HG03575 (cell line): ENCODE data around the gene GSAP.

Experiments
- ATAC-seq: cut with Tn5 transposase; IDR thresholded peaks from one replicate; pipeline ENCODE4 v1.9.1; 2021; ENCODE audit not compliant: unreplicated experiment, insufficient number of reproducible peaks, low FRiP score; ENCODE audit errors: extremely low read depth

Gene GSAP

DNA sequence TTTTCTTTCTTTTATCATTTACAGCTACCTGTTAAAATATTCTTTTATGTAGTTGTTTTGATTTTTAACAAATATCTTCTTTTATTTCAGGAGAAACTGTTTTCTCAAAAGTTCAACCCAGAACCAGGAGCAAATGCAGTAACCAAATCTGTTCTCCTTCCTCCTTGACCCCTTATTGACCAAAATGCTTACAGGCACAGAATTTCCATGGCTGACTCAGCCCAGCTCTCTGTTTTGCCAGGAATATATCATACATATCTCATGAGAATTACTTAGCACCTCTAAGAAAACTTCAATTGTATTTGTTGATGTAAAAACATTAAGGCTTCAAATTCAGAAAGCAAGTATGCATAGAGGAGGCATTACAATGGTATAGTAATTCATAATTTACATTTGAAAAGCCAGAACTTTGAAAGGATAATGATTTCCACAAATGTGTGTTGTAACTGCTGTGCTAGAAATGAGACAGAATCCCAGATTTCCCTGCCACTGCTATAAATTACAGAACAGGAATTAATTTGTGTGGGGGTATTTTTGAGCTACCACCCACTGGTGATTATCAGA lies 2.2 kb downstream of the GSAP start:
- ATAC-seq, result no peak

DNA sequence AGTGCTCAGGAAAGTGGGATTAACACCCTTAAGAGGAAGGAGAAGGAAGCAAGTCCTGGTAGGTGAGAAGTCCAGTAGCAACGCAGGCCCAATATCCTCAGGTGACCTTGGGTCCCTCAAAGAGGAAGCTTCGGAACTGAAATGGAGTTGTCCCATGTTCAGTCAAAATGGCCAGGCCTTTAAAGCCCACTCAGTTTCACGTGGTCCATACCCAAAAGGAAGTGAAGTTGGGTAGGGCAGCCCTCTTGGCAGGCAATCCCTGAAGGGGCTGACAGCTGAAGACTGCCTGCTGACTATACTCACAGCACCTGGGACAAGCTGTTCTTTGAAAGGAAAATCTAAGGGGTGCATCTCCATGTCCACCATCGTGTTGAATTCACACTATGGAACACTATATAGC lies 3.0 kb downstream of the GSAP start:
- ATAC-seq, result no peak

DNA sequence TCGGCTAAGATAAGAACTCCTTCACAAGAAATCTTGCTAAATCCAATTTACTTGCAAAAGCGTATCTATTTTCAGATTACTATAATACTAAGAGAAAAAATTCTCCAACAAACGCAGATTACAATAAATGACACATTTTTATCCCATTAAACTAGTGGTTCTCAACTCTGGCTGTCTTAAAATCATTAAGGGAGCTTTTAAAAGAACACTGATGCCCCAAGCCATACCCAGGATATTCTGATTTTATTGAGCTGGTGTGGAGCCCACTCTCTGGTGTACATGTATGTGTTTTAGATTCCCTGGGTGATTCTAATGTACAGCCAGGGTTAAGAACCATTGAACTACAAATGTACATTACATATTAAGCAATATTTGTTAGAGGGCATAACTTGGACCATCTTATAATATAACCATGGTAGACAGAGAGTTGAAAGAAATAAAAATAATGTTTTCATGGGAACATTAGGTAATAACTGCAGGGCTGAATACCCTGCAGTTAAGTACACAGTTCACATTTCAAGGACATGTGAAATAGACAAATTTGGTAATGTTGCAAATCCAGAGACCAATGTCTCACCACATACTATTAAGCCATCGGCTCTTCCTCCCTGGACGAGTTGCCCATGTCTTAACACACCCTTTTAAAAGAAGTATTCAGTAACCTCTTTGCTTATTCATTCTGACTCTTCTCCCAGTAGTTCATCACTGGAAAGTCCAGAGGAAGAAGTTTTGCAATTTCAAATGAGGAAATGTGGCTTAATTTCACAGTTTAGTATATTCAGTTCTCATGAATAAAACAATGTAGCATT lies 6.2 kb downstream of the GSAP start:
- no peak for ATAC-seq

DNA sequence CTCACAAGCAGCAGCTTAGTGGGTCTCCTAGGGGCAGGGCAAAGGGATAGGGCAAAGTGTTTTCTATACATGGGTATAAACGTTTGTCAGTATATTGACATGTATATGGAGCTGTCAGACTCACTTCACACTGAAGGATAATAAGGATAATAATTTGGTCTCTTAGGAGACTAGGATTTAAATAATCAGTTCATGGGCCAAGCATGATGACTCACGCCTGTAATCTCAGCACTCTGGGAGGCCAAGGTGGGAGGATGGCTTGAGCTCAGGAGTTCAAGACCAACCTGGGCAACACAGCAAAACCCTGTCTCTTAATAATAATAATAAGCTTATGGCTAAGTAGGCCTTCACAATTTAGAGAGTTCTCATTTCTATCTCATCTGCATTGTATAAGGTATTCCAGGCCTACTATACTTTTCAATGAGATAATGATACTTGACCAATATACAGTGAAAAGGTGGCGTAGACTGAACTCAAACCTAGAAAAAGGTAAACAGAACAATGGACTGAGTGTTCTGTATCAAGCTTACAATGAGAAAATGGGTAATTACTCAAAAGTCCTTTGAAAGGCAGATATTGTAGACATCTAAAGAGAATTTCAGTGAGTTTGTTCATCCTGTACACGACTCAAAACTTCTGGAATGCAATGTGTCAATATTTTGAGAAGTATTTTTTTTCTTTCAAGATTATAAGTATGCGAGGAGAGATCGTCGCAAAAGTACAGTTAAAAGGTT lies 7.0 kb downstream of the GSAP start:
- no peak for ATAC-seq

DNA sequence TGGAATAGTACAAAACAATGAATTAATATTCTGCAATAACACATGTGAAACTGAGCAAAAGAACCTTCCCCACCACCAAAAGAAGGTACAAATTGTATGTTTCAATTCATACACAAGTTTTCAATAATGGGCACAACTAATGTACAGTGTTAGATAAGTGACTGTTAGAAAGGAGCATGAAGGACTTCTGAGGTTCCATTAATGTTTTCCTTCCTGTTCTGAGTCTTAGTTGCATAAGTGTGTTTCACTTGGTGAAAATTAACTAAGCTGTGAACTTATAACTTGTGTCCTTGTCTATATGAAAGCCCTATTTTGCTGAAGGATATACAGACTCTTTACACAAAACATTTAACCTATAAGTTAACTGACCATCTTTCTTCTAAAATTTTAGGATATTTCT lies 8.2 kb downstream of the GSAP start:
- no peak for ATAC-seq

DNA sequence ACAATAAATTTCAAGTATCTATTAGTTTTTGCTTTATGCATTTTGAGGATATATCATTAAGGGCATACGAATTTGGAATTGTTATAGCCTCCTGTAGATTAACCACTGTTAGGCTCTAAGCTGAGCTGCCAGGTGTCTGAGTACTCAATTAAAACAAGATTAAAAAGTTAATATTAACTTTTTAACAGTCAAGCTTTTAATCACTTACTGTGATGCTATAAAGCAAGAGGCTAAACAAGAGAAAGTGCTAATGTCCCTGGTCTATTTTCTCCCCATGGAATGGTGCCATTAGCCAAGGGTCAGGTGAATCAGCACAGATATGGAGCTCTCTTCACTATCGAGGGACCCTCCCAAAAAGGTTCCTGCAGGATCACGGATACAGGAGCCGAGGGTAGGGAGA lies 9.7 kb downstream of the GSAP start:
- ATAC-seq, result no peak

DNA sequence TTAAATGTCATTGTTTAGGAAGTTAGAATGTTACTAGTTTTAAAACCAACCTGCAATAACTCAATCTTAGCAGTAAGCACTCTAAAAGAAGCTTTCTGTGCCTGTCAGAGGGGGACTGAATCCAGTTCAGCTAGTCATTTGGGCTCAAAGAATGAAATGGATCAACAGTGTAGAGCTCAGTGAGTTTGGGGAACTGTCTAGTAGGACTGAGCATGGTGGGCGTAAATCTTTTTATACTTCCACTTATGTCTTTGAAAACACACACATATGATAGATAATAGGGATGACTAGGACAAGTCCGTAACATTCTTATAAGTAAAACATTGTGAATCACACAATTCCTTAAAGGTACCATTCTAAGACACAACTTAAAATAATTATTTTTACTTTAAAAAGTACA lies 11.5 kb downstream of the GSAP start:
- ATAC-seq, result no peak

DNA sequence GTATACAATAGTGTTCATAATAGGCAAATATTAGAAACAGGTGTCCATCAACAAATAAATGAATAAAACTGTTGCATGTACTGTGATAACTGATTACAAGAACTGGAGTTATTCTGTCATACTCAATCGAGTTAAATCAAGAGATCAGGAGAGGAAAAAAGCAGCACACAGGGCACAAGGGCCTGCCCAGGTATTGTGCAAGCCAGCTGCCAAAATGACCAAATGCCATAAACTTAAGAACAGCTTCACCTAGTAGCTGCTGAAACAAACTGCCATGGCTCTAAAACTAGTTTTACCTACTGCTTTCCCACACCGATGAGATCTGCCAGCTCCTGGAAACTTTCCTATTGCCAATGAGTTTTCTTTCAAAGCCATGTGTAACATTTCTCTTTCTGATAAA lies 12.2 kb downstream of the GSAP start:
- no peak for ATAC-seq

DNA sequence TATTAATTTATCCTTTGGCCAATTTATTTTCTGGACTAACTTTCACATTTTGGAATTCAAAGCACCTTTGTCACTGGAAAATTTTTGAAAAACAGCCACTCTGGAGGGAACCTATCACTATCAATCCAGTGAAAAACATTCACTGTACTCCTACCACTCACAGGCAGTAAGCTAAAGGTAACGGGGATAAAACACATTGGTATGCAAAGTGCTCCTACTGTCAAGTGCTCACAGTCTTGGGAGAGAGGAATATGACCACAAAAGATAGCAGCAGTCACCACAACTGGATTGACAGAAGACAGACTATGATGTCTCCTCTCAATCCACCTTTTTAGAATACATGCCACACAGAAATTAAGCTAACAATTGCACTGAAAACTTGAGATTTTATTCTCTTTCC lies 13.3 kb downstream of the GSAP start:
- no peak for ATAC-seq

DNA sequence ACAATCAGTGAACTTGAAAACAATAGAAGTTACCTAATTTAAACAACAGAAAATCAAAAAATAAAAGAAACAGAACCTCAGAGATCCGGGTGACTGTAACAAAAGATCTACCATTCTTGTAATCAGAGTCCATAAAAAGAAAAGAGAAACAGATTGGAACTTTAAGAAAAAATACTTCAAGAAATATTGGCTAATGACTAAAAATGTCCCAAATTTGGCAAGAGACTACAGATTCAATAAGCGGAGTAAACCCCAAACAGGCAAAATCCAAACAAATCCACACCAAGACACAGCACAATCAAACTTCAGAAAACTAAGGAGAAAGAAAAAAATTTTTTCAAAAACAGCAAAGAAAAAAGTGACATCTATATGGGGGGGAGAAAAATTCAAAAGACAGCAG lies 15.1 kb downstream of the GSAP start:
- ATAC-seq, result no peak

DNA sequence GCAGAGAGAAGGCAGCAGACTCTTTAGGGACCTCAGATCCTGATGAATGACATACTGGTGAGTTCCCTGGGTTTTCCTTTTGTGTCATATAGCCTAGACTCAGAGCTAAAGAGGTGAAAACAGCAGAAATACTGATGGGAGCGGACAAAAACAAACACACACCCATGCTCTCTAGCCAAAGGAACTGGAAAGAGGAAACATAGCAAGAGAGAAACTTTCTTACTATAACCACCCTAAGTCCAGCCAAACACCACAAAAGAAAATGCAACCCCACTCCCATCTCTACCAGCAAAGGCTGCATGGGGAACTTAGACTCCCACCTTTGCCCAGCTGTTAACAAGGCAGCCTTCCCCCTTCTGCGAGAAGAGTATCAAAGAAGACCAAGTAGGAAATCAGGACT lies 16.3 kb downstream of the GSAP start:
- no peak for ATAC-seq

DNA sequence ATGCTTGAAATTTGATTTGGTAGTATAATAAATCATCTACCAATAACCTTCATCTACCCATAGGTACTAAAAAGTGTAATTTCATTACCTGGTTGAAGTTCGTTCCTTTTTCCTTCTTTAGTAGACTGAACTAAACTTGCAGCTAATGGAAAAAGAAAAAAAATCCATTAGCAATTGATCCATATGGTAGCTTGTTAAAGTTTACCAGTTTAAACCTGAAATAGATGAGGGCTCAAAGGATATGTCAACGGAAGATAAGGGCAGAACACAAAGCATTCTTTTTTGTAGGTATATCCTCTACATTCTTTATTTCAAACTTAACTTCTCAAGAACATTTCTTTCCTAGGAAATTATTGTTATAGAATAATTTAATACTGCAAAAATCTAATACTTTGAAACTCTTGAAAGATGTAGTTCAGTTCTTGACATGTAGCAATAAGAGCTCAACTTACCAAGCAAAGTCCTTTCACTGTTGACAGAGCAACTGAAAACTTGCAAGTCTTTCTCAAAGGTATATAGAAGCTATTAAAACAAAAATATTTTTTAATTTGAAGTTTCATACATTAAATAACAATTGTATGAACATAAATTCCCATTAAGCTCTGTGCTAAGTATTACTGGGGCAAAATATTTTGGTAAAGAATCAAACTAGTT lies 19.1 kb downstream of the GSAP start:
- ATAC-seq, result no peak

DNA sequence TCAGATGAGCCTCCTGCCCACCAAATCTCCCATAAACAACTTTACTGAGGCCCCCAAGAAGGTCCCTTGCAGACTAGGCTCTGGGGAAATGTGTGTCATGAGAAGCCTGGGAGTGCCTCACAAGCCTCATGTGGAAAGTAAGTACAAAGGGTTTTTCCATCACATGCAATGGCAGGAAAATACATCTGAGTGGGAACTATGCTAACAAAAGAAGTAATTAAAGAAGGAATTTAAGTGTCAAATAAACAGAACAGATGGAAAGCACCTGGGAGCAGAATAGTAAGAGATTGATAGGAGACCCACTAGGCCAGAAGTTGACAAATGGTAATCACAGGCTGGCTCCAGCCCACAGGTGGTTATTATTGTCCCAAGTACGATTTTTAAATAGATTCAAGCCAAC lies 20.5 kb downstream of the GSAP start:
- ATAC-seq, result no peak

DNA sequence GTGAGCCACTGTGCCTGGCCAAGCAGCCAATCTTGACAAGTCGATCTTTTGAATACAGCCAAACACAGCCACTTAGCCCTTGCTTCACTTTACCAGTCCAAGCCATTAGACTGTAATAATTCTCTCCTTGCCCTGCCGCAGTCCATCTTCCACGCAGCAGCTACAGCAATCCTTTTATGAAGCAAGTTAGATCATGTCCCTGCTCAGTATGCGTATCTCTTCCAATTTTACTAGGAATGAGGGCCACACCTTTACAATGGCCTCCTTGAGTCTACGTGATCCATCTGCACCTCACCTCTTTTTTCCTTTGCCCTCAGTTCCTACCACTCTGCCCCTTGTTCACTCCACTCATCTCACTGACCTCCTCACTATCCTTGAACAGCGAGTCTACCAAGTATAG lies 22.2 kb downstream of the GSAP start:
- no peak for ATAC-seq

DNA sequence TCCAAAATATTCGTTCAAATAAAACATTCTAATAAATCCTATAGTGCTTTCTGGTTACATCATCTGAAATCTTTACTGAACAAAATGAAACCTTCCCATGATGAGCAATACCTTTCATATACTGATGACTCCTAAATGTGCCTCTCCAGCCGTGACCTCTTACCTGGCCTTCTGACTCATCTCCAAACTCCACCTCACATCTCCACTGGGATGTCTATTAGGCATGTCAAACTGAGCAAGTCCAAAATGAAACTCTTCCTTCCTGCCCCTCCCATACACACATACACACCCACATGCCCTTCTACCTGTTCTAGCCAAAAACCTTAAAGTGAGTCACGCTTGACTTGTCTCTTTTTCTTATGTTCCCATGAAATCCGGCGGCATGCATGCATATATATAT lies 22.9 kb downstream of the GSAP start:
- peak; percentile 90 for ATAC-seq

DNA sequence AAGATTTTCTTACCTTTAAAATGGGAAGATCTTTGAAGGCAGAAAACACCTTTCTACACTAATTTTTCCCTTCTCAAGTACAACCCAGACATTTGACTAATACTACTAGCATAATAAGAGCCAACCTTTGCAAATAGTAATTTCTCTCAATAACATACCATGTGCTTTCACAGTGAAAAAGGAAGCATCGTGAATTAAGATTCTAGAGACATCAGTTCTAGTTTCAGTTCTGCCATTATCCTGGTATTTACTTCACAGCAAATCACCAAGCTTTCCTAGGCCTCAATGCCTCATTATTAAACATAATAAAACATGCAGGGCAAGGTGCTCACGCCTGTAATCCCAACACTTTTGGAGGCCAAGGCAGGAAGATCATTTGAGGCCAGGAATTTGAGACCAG lies 24.9 kb downstream of the GSAP start:
- no peak for ATAC-seq

DNA sequence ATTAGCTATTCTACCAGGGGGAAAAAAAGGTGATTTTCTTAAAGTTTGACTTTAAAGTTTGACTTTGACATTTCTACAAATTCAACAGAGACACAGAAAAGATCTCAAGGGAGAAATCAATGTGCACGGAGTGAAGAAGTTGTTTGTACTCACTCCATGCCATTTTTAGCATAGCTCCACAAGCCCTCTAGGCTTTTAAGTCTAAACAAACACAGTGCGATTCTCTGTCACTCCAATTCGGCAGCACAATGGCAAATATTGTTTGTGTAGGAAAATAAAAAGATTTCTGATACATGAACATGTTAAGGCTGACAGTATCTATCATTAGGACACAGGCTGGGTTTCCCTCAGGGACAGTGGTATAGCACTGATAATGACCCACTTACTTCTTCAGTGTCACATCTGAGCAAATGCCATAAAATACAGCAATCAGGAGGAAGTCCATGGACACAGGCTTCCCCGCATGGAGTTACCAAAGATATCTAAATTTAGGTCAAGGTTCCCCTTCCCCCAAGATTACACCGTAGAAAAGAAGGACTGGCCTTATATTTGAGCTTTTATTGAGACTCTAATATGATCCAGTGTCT lies 28.0 kb downstream of the GSAP start:
- ATAC-seq, result no peak

DNA sequence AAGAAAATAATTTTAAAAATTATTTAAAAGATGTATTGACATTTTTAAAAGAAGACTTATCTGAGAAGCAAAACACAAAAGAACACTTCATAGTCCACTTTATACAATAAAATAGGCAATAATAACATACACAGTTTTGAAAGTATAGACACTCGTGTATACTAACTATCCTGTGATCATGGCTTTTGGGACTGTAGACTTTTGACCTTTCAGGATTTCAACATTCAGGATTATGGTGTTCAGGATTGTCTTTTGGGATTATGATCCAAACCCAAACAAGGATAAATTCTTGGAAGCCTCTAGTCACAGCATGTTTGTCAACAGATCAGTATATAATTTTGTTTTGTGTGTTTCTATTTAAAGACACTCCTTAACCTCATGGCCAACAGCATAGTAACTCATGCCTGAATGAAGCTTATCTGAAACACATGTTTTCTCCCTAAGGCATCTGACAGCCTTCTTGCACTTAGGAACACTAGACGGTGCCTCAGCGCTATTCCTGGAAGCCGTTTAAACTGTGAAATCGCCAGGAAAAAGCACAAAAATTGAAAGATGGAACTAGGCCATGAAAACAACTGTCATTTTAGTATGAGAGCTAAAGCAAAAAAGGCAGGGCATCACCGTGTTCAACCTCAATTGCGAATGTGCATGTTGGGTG lies 29.9 kb downstream of the GSAP start:
- ATAC-seq, result no peak

DNA sequence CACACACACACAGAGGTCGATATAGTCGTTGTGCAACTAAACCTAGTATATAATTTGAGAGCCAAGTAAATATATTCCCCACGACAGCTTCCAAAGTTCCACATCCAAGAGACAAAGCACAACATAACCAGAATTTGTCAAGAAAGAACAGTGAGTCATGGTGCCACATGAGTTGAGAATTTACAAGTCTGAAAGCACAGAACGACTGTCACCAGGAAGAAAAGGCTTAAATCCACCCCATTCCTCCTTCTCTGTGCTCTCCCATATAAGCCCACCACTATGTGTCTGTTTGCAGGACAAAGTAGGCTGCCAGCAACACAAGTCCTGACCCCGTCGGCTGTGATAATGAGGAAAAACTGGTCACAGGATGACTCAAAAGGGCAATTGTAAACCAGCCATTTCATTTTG lies 32.8 kb downstream of the GSAP start:
- no peak for ATAC-seq
